IMR-90 (cell line): ENCODE results near the gene RAB11FIP3. TPM values are rescaled to one million over a fixed set of nuclear protein-coding genes. Genes with fewer than 3 reads are reported as not detected.

Source experiments
- ATAC-seq: fragments of 200-7000 bp; cut with Tn5 transposase; 2 replicates; pipeline ENCODE4 v1.9.1; 2020; ENCODE audit warnings: low read depth, mild to moderate bottlenecking, moderate library complexity
- BruUV-seq: library from RNA; stranded (reverse); fragments of 400-500 nt; replicated peaks from 2 replicates; lab custom pipeline; 2021; lab: Mats Ljungman, UMichigan
- CTCF ChIA-PET: fragments of 300-600 bp; formaldehyde crosslinking; extraction: SDS; loops from one replicate; lab custom pipeline; 2021; ENCODE audit warnings: antibody characterized with exemption; lab: Yijun Ruan, JAX
- POLR2A ChIA-PET: fragments of 300-600 bp; sonication (Branson Sonifier 250); formaldehyde crosslinking; loops from one replicate; lab custom pipeline; 2022; ENCODE audit warnings: antibody characterized with exemption; ENCODE audit not compliant: unreplicated experiment; lab: Charles Lee
- DNase-seq: peaks from one replicate; pipeline ENCODE4 v3.0.0; 2013
- H2AFZ ChIP-seq: replicated peaks from 2 replicates; pipeline ENCODE3; 2013; ENCODE audit warnings: low read length, mild to moderate bottlenecking; ENCODE audit not compliant: poor library complexity
- H2AK5ac ChIP-seq: 2 replicates; pipeline ENCODE4 v1.6.1; 2013; ENCODE audit warnings: low read depth, low read length, inconsistent platforms
- H2AK9ac ChIP-seq: replicated peaks from 2 replicates; pipeline ENCODE3; 2013; ENCODE audit warnings: mild to moderate bottlenecking, low read depth, low read length, moderate library complexity; ENCODE audit not compliant: poor library complexity
- H2BK120ac ChIP-seq: 2 replicates; pipeline ENCODE4 v1.6.1; 2013; ENCODE audit warnings: low read depth, low read length, inconsistent platforms
- H2BK15ac ChIP-seq: 3 replicates; pipeline ENCODE4 v1.6.1; 2013; ENCODE audit warnings: low read depth, low read length, inconsistent platforms
- H2BK20ac ChIP-seq: 2 replicates; pipeline ENCODE4 v1.6.1; 2013; ENCODE audit warnings: low read depth, mild to moderate bottlenecking, inconsistent platforms, low read length, moderate library complexity
- H2BK5ac ChIP-seq: 2 replicates; pipeline ENCODE4 v1.6.1; 2013; ENCODE audit warnings: mild to moderate bottlenecking, low read depth, low read length, inconsistent platforms; ENCODE audit not compliant: poor library complexity, severe bottlenecking
- H3K14ac ChIP-seq: replicated peaks from 2 replicates; pipeline ENCODE4 v1.6.1; 2013; ENCODE audit warnings: low read depth, low read length, inconsistent platforms
- H3K18ac ChIP-seq: 2 replicates; pipeline ENCODE4 v1.6.1; 2013; ENCODE audit warnings: low read depth, low read length, control low read depth
- H3K23ac ChIP-seq: 2 replicates; pipeline ENCODE4 v1.6.1; 2013; ENCODE audit warnings: low read depth, low read length, inconsistent platforms
- H3K27ac ChIP-seq: 2 replicates; pipeline ENCODE4 v1.5.1; 2013; ENCODE audit warnings: mild to moderate bottlenecking, control low read depth, low read length; ENCODE audit not compliant: insufficient read depth
- H3K27me3 ChIP-seq: 2 replicates; pipeline ENCODE4 v1.6.1; 2013; ENCODE audit warnings: low read length; ENCODE audit not compliant: control insufficient read depth, insufficient read depth
- H3K36me3 ChIP-seq: 2 replicates; pipeline ENCODE4 v1.6.1; 2013; ENCODE audit warnings: low read length, mixed read lengths; ENCODE audit not compliant: control insufficient read depth, insufficient read depth
- H3K4ac ChIP-seq: 2 replicates; pipeline ENCODE4 v1.6.1; 2013; ENCODE audit warnings: low read depth, low read length, inconsistent platforms
- H3K4me1 ChIP-seq: 2 replicates; pipeline ENCODE4 v1.6.1; 2013; ENCODE audit warnings: low read length, mixed read lengths; ENCODE audit not compliant: control insufficient read depth, insufficient read depth
- H3K4me2 ChIP-seq: 2 replicates; pipeline ENCODE4 v1.6.1; 2013; ENCODE audit warnings: low read depth, mild to moderate bottlenecking, control low read depth, low read length, moderate library complexity
- H3K4me3 ChIP-seq: 2 replicates; pipeline ENCODE4 v1.5.1; 2013; ENCODE audit warnings: low read depth, mild to moderate bottlenecking, control low read depth, low read length, moderate library complexity; ENCODE audit not compliant: insufficient read depth
- H3K56ac ChIP-seq: 2 replicates; pipeline ENCODE4 v1.6.1; 2013; ENCODE audit warnings: low read length, inconsistent platforms; ENCODE audit not compliant: insufficient read depth; ENCODE audit errors: extremely low read depth
- H3K79me1 ChIP-seq, 2 experiments: 2 replicates each; pipeline ENCODE4 v1.6.1; 2013; ENCODE audit warnings: low read length in 2 of 2, inconsistent platforms in 1 of 2, low read depth in 1 of 2
- H3K9ac ChIP-seq: 2 replicates; pipeline ENCODE4 v1.6.1; 2013; ENCODE audit warnings: low read depth, low read length, control low read depth
- H3K9me1 ChIP-seq: 2 replicates; pipeline ENCODE4 v1.6.1; 2013; ENCODE audit warnings: low read length, inconsistent platforms; ENCODE audit not compliant: insufficient read depth
- H3K9me3 ChIP-seq: 2 replicates; pipeline ENCODE4 v1.6.1; 2013; ENCODE audit warnings: low read length; ENCODE audit not compliant: control insufficient read depth, insufficient read depth
- H4K20me1 ChIP-seq: 2 replicates; pipeline ENCODE4 v1.6.1; 2013; ENCODE audit warnings: low read length, inconsistent platforms; ENCODE audit not compliant: insufficient read depth
- H4K5ac ChIP-seq: 2 replicates; pipeline ENCODE4 v1.6.1; 2013; ENCODE audit warnings: mild to moderate bottlenecking, low read depth, low read length, control low read depth
- H4K8ac ChIP-seq, 2 experiments: 2 replicates each; pipeline ENCODE4 v1.6.1; 2013; ENCODE audit warnings: low read depth in 2 of 2, low read length in 2 of 2, control low read depth in 1 of 2, inconsistent platforms in 1 of 2
- H4K91ac ChIP-seq: 2 replicates; pipeline ENCODE4 v1.6.1; 2013; ENCODE audit warnings: low read depth, low read length, inconsistent platforms; ENCODE audit not compliant: insufficient read depth
- MAZ ChIP-seq: IDR thresholded peaks from 2 replicates; pipeline ENCODE4 v1.6.1; 2012; ENCODE audit warnings: low read depth, mild to moderate bottlenecking, low read length, improper control_type of control experiment, moderate library complexity, borderline replicate concordance
- WGBS, 2 experiments: methylation state at CpG; one replicate each; pipeline versions ENCODE4 v1.1.5 to v1.1.7; 2013; ENCODE audit warnings: missing lambda C conversion rate in 2 of 2; ENCODE audit not compliant: insufficient read length in 1 of 2; ENCODE audit errors: extremely low coverage in 2 of 2; 5-methylcytosine and 5-hydroxymethylcytosine counted together
- dilution Hi-C: fragments of 300-500 bp; cut with HindIII; formaldehyde crosslinking; loops from one replicate; pipeline ENCODE4 v1.14.3; 2018; ENCODE audit warnings: low sequenced_read_pairs; ENCODE audit not compliant: unreplicated experiment
- in situ Hi-C: fragments of 300-500 bp; cut with MboI; formaldehyde crosslinking; loops from 3 replicates; pipeline ENCODE4 v1.14.3; 2019; ENCODE audit warnings: low sequenced_read_pairs, inconsistent platforms, mixed read lengths
- intact Hi-C: fragments of 100-400 bp; cut with micrococcal nuclease; formaldehyde crosslinking; loops from 2 replicates; pipeline ENCODE4 v1.10.0; 2022
- polyA plus RNA-seq, 3 experiments: library from polyadenylated mRNA; depleted of rRNA; stranded (reverse); fragments of >200 nt; gene quantifications; 2 replicates each; pipeline ENCODE4 v1.2.3, GENCODE V29; 2012; ENCODE audit warnings: low replicate concordance in 1 of 3
- total RNA-seq: library from RNA; depleted of rRNA; stranded (reverse); fragments of >200 nt; gene quantifications from 2 replicates; pipeline ENCODE4 v1.2.3, GENCODE V29; 2012

Gene RAB11FIP3
- total and polyA plus RNA-seq, 2 of the 4 experiments (the other 2 are of a cell fraction): 7.5 to 22.5 TPM

- peaks cover 4 to 35% of the 10 kb centered on the region in 2 experiments; a peak in 3 of 4 replicates for H3K79me1 ChIP-seq
- H3K14ac ChIP-seq: no peak overlapping the region
- POLR2A ChIA-PET: no interaction called here
- no peak overlapping the region for H3K18ac ChIP-seq
- H3K27ac ChIP-seq: no peak overlapping the region
- peaks cover 3% of the 10 kb centered on the region for H3K9me3 ChIP-seq
- H3K56ac ChIP-seq: no peak overlapping the region
- H3K23ac ChIP-seq: no peak overlapping the region
- no peak overlapping the region for H3K4ac ChIP-seq
- peak overlapping the region in 1 of 2 experiments; percentile 58; a peak in 2 of 4 replicates for H4K8ac ChIP-seq
- H3K9me1 ChIP-seq: 0 out of 2 replicates have a peak, but pooled peaks cover 7% of the 10 kb centered on the region
- H3K9ac ChIP-seq: no peak overlapping the region
- H2AFZ ChIP-seq: peak overlapping the region; percentile 84
- H2AK5ac ChIP-seq: no peak overlapping the region
- H2AK9ac ChIP-seq: no peak overlapping the region
- H4K91ac ChIP-seq: no peak overlapping the region
- no peak overlapping the region for H2BK20ac ChIP-seq
- no peak for TF ChIP-seq MAZ
- CTCF ChIA-PET: interaction anchor here (0.6 kb wide), 1 partner anchor 413 kb away, joined by 3 read pairs; no protein-coding TSS in a partner anchor
- H3K36me3 ChIP-seq: peaks cover 19% of the 10 kb centered on the region
- H2BK120ac ChIP-seq: no peak overlapping the region
- dilution Hi-C loops (no loop called here), in situ Hi-C loops (loop anchor here (10.0 kb wide), 1 partner anchor 249 kb away; the partner anchor contains the start of genes MCRIP2 and WDR90), intact Hi-C loops (loop anchor here (2.0 to 10.0 kb wide), 2 partner anchors 89 to 193 kb away; no protein-coding TSS in a partner anchor)
- DNase-seq: no peak
- H3K4me2 ChIP-seq: no peak overlapping the region; the same call in 1 of the 2 replicates
- peaks cover 4% of the 10 kb centered on the region for H3K4me1 ChIP-seq
- no peaks in the 10 kb centered on the region for H3K27me3 ChIP-seq
- H2BK15ac ChIP-seq: no peak overlapping the region
- WGBS, 2 experiments: no CpG with 5 or more reads among the region's 3 CpGs
- no peak overlapping the region for H4K5ac ChIP-seq
- no peak overlapping the region for H2BK5ac ChIP-seq
- no peak for ATAC-seq
- no TSS peak for BruUV-seq
- no peak overlapping the region for H3K4me3 ChIP-seq
- H4K20me1 ChIP-seq: peaks cover 15% of the 10 kb centered on the region; the same call in 1 of the 2 replicates
Observed at GRCh38 chr16:396199-396598, 29.2 kb upstream of the RAB11FIP3 start.
